HG03558 (cell line): ENCODE results near the gene CD82.

Experiments used
- ATAC-seq: cut with Tn5 transposase; IDR thresholded peaks from one replicate; pipeline ENCODE4 v1.9.1; 2021; ENCODE audit warnings: moderate number of reproducible peaks; ENCODE audit not compliant: unreplicated experiment; ENCODE audit errors: extremely low read depth

CD82 gene

GRCh38 chr11:44572884-44573283, 7.4 kb downstream of the CD82 start:
- no peak for ATAC-seq

GRCh38 chr11:44573333-44573732, 7.9 kb downstream of the CD82 start:
- ATAC-seq: no peak

GRCh38 chr11:44574610-44575287, 9.3 kb downstream of the CD82 start:
- no peak for ATAC-seq

GRCh38 chr11:44575288-44575672, 9.8 kb downstream of the CD82 start:
- ATAC-seq: no peak

- no peak for ATAC-seq
Measured at GRCh38 chr11:44575962-44576361, 10.5 kb downstream of the CD82 start.

GRCh38 chr11:44576656-44577055, 11.2 kb downstream of the CD82 start:
- no peak for ATAC-seq

GRCh38 chr11:44577231-44577830, 11.9 kb downstream of the CD82 start:
- no peak for ATAC-seq

- no peak for ATAC-seq
Measured at GRCh38 chr11:44578279-44578678, 12.8 kb downstream of the CD82 start.

GRCh38 chr11:44579302-44579761, 13.9 kb downstream of the CD82 start:
- ATAC-seq: no peak

- ATAC-seq: no peak
Measured at GRCh38 chr11:44580701-44581100, 15.2 kb downstream of the CD82 start.

GRCh38 chr11:44581246-44581645, 15.8 kb downstream of the CD82 start:
- no peak for ATAC-seq

GRCh38 chr11:44582641-44583352, 17.3 kb downstream of the CD82 start:
- ATAC-seq: no peak

- ATAC-seq: no peak
Measured at GRCh38 chr11:44583353-44583669, 17.8 kb downstream of the CD82 start.

- ATAC-seq: no peak
Measured at GRCh38 chr11:44585421-44585820, 20.0 kb downstream of the CD82 start.

GRCh38 chr11:44589301-44589700, 23.8 kb downstream of the CD82 start:
- no peak for ATAC-seq

GRCh38 chr11:44590769-44591168, 25.3 kb downstream of the CD82 start:
- ATAC-seq: no peak

- ATAC-seq: no peak
Measured at GRCh38 chr11:44591557-44591956, 26.1 kb downstream of the CD82 start.

- ATAC-seq: no peak
Measured at GRCh38 chr11:44592125-44592940, 26.9 kb downstream of the CD82 start.

GRCh38 chr11:44593251-44593650, 27.8 kb downstream of the CD82 start:
- no peak for ATAC-seq

GRCh38 chr11:44595006-44595405, 29.5 kb downstream of the CD82 start:
- ATAC-seq: no peak

- ATAC-seq: no peak
Measured at GRCh38 chr11:44595964-44596381, 30.5 kb downstream of the CD82 start.
